Left colon (tissue), 2 donors: ENCODE data around the gene LAIR1. TPM values are rescaled to one million over a fixed set of nuclear protein-coding genes. Genes with fewer than 3 reads are reported as not detected.
"Not testable (repeated sequence)": the region's sequence is repeated elsewhere in the genome, so short reads cannot be mapped to it uniquely, and the experiment has no call there.

Experiments
- ATAC-seq: fragments of 200-7000 bp; cut with Tn5 transposase; one replicate; pipeline ENCODE4 v1.9.1; 2020; ENCODE audit warnings: mild to moderate bottlenecking, moderate library complexity
- DNase-seq, 2 donors: peaks; one replicate each; pipeline ENCODE4 v3.0.0-alpha.2; 2020
- intact Hi-C, 2 donors: fragments of 100-400 bp; cut with DNase I in 1 of 2; cut with micrococcal nuclease in 1 of 2; formaldehyde crosslinking; loops; one replicate each; pipeline versions ENCODE4 v1.11.2 to v1.14.0; 2022; cut with DNase I, micrococcal nuclease
- total RNA-seq, 2 donors: library from RNA; stranded (reverse); fragmentation: NEBNext Ultra II Directional; extraction: Animal tissue kit (Norgen Biotek cat#: 25700); gene quantifications; one replicate each; pipeline ENCODE4 v1.2.1, GENCODE V29; 2021
- donor health status: DM: no; HTN: no; CAD: no.
- donor health status: DM: yes; HTN: yes; CAD: no.

Gene LAIR1
- total RNA-seq, 2 donors from 2014 or later = 3.8 to 13.2 TPM

DNA sequence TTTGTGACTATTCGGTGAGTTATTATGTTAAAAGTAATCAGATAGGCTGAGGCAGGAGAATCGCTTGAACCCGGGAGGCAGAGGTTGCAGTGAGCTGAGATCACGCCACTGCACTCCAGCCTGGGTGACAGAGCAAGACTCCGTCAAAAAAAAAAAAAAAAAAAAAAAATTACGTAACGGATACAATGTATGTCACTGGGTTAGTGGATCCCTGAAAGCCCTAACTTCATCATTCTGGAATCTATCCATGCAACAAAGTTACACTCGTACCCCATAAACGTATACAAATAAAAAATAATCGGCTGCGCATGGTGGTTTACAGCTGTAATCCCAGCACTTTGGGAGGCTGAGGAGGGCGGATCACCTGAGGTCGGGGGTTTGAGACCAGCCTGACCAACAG, 17.3 kb upstream of the LAIR1 start:
- intact Hi-C loops, DNase-seq, ATAC-seq: not testable (repeated sequence)

DNA sequence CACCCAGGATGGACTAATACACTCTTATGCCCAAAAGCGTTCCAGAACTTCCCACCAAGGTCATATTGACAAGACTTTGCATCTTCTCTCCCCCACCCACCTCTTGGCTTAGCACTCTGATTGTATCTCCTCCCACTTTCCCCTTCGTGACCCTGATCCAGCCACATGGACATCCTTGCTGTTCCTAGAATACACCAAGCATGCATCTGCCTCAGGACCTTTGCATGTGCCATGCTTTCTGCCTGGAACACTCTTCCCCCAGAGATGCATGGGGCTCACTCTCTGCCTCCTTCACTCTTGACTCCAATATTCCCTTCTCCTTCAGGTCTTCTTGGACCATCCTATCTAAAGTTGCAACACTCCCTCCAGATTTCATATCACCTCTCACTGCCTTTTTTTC, 16.2 kb upstream of the LAIR1 start:
- ATAC-seq (no peak), DNase-seq (no peak)
- intact Hi-C loops = no loop called here

DNA sequence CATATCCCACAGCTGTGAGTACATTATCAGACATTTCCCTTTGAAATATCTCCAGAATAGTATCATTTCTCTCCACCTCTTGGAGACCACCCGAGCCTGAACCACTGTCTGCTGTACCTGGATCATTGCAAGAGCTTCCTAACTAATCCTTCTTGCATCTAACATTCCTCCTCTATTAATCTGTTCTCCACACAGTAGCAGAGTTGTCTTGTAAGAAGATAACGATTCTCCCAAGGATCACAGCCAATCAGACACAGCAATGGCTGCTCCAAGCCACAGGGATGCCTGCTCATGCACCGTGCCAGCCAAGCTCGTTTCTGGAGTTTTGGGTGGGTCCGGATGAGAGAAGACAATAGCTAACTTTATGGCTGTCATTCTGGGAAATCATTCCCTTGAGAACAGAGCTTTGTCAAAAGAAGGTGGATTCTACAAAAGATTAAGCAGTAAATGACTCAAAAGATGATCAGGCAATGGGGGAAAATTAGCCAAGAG, 14.5 kb upstream of the LAIR1 start:
- ATAC-seq (no peak), DNase-seq (no peak)
- intact Hi-C loops = no loop called here

GRCh38 chr19:54376610-54377285, 12.0 kb upstream of the LAIR1 start:
- DNase-seq (no peak), ATAC-seq (no peak)
- intact Hi-C loops = no loop called here

- intact Hi-C loops, ATAC-seq: not testable (repeated sequence)
- DNase-seq = peak in 1 of 2 donors; percentile 27
Measured at GRCh38 chr19:54375181-54375938, 10.6 kb upstream of the LAIR1 start.

GRCh38 chr19:54373781-54374631, 9.3 kb upstream of the LAIR1 start:
- ATAC-seq (no peak), DNase-seq (no peak)
- intact Hi-C loops = no loop called here

DNA sequence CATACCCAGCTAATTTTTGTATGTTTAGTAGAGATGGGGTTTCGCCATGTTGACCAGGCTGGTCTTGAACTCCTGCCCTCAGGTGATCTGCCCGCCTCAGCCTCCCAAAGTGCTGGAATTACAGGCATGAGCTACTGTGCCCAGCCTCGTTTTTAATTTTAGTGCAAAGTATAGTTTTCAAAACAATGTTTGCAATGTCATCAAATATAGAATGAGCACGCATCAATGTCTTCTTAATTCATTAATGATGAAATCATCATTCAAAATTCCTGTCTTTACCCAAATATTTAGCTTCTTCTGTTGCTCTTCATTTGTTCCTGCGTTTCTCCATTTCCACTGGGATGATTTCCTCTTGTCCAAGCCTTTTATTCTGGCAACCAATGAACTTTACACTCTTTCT, 6.7 kb upstream of the LAIR1 start:
- ATAC-seq, DNase-seq, intact Hi-C loops: not testable (repeated sequence)

GRCh38 chr19:54370434-54370796, 5.7 kb upstream of the LAIR1 start:
- peak in 1 of 2 donors; percentile 38 for DNase-seq
- intact Hi-C loops, ATAC-seq: not testable (repeated sequence)

DNA sequence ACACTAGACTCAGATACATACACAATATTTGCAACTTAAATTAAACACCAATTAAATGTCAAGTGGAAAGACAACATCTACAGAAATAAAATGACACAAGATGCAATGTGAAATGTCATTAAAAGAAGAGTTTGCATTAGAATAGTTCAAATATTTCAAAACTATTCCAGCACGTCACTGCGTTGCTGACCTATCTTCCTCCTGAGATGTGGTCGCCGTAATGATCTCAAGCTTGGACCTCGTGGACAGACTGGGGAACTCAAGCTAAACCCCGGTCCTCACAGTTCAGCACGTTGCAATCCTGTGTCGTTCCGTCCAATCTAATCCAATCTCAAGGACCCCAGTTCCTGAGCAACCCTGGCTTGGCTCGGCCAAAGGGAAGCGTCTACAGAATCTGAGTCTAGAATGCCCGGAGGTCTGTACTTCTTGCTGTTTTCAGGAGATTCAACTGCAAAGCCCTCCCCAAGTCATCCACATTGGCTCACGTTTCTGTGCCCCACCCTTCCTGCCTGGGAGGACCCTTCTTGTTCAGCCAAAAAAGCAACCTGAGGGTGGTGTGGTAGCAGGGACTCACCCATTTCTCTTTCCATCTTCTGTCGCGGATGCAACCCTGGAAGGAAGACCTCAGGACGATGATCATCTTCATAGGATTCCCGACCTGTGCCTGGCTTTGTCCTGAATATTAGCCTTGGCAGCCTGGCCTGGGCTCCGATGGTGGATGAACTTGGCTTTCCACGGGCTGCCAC, 5.1 kb upstream of the LAIR1 start:
- intact Hi-C loops, DNase-seq, ATAC-seq: not testable (repeated sequence)

DNA sequence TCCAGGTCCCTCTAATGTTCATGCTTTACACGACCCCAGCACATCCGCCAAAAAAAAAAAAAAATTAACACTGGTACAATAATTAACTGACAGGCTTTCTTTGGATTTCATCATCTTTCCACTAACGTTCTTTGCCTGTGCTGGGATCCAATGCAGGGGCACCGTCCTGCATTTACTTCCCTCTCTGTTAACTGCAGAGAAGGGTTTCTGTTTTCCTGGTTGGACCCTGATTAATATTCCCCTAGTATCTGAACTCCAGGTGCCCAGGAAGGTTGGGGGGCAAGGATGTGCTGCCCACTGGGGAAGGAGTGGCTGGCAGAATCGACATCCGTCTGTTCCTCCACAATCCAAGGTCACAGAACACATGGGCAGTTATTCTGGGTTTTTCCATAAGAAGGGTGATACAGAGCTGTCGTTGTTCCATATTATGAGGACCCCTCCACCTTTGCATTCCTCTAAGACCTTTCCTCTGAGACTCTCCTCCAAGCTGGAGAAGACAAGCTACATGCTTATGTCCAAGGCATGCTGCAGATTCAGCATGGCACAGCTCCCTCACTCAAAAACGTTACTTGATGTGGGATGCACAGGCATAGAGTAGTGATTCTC, 4.5 kb upstream of the LAIR1 start:
- intact Hi-C loops = no loop called here
- ATAC-seq (no peak), DNase-seq (no peak)

- intact Hi-C loops = no loop called here
- ATAC-seq = no peak
Measured at GRCh38 chr19:54366811-54367210, 2.1 kb upstream of the LAIR1 start.

DNA sequence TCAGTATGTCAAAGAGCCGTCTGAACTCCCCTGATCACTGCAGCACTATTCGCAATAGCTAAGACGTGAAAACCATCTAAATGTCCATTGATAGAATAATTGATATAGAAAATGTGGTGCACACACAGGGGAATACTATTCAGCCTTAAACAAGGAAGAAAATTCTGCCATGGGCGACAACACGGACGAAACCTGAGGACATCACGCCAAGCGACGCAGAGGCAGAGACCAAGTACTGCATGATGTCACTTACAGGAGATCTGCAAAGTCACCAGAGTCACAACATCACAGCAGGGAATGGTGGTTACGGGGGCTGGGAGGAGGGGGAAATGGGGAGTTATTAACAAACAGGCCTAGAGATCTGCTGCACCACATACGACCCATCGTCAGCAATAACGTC, 1.1 kb upstream of the LAIR1 start:
- DNase-seq, intact Hi-C loops, ATAC-seq: not testable (repeated sequence)

More at GRCh38 chr19:54366811-54367210, 2.1 kb upstream of the LAIR1 start:
- DNase-seq = no peak

- intact Hi-C loops, DNase-seq, ATAC-seq: not testable (repeated sequence)
Measured at GRCh38 chr19:54361680-54362422, 2.9 kb downstream of the LAIR1 start.

- peak in 1 of 2 donors; percentile 54 for DNase-seq
Measured at GRCh38 chr19:54359149-54359820, 5.4 kb downstream of the LAIR1 start.

DNA sequence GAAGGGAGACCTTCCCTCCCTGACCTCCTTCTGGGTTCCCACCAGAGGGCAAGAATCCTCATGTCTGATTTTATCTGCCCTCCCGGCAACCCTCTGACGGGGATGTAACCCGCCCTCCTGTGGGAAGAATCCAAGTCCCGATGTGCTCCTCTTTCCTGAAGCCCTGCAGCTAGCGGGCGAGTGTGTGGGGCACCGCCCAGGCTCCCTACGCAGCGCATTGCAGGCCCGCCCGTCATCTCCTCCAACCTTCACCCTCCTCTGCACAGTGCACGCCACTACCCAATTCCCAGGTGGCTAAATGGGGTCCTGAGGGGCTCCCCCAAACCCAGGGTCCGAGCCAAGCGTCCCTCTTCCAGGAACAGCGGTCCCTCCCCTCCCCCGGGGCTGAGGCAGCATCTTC, 7.3 kb downstream of the LAIR1 start:
- ATAC-seq (no peak), DNase-seq (no peak)
- intact Hi-C loops = no loop called here

More at GRCh38 chr19:54359149-54359820, 5.4 kb downstream of the LAIR1 start:
- intact Hi-C loops = not testable (repeated sequence)
- peak; percentile 83 for ATAC-seq

DNA sequence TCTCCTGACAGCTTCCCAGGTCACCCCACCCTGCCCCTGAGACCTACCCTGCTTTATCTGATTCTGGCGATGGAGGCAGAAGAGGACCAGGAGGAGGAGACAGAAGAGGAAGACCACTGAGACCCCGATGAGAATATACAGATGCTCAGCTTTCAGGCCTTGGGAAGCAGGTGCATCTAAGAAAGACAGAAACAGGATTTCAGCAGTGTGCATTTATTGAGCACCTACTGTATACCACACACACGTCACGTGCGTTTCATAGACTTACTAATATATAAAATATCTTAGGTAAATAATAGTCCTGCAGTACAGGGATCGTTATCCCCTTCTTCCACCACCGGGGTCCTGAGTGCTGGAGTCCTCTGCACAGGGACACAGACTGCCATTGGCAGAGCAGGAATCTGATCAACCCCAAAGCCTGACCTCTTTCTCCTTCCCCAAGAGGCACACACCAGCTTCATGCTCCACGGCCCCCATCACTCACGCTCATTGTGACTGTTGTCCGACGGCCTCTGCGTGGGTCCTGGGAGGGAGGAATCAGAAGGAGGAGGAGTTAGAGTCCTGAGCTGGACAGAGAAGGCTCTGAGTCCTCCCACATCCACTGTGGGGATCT, 8.2 kb downstream of the LAIR1 start:
- DNase-seq (no peak), ATAC-seq (no peak)
- intact Hi-C loops = no loop called here
